H9 (cell line): Measurements from ENCODE around the gene PTPRF. TPM values are rescaled to one million over a fixed set of nuclear protein-coding genes. Genes with fewer than 3 reads are reported as not detected.

Experiments used
- DNase-seq: peaks from one replicate; pipeline ENCODE4 v3.0.0-alpha.2; 2017
- H2AFZ ChIP-seq: one replicate; pipeline ENCODE4 v1.6.1; 2013; ENCODE audit warnings: mild to moderate bottlenecking, low read length, control low read depth, moderate library complexity
- H2AK5ac ChIP-seq: 2 replicates; pipeline ENCODE4 v1.6.1; 2013; ENCODE audit warnings: low read length, control low read depth, mixed read lengths; ENCODE audit not compliant: insufficient read length
- H2BK120ac ChIP-seq: one replicate; pipeline ENCODE4 v1.6.1; 2013; ENCODE audit warnings: low read depth, mild to moderate bottlenecking, low read length, control low read depth, inconsistent platforms; ENCODE audit not compliant: poor library complexity, severe bottlenecking
- H2BK12ac ChIP-seq: 2 replicates; pipeline ENCODE4 v1.6.1; 2013; ENCODE audit warnings: low read length, control low read depth, mixed read lengths, low read depth; ENCODE audit not compliant: insufficient read length
- H2BK15ac ChIP-seq: 2 replicates; pipeline ENCODE4 v1.6.1; 2013; ENCODE audit warnings: low read depth, low read length, control low read depth
- H2BK20ac ChIP-seq: one replicate; pipeline ENCODE4 v1.6.1; 2013; ENCODE audit warnings: low read depth, mild to moderate bottlenecking, low read length, control low read depth, inconsistent platforms; ENCODE audit not compliant: poor library complexity, severe bottlenecking
- H2BK5ac ChIP-seq: 2 replicates; pipeline ENCODE4 v1.6.1; 2013; ENCODE audit warnings: low read length, control low read depth, mixed read lengths; ENCODE audit not compliant: insufficient read length
- H3K14ac ChIP-seq: 2 replicates; pipeline ENCODE4 v1.6.1; 2013; ENCODE audit warnings: low read length, control low read depth; ENCODE audit not compliant: insufficient read depth
- H3K18ac ChIP-seq: 2 replicates; pipeline ENCODE4 v1.6.1; 2013; ENCODE audit warnings: low read depth, mild to moderate bottlenecking, mixed read lengths, low read length, control low read depth; ENCODE audit not compliant: insufficient read length
- H3K23ac ChIP-seq: 2 replicates; pipeline ENCODE4 v1.6.1; 2013; ENCODE audit warnings: low read length, control low read depth, mixed read lengths, low read depth; ENCODE audit not compliant: insufficient read length
- H3K23me2 ChIP-seq: 2 replicates; pipeline ENCODE4 v1.6.1; 2013; ENCODE audit warnings: low read depth, mild to moderate bottlenecking, mixed read lengths, low read length, control low read depth; ENCODE audit not compliant: insufficient read length, poor library complexity, severe bottlenecking
- H3K27ac ChIP-seq: 2 replicates; pipeline ENCODE4 v1.5.1; 2013; ENCODE audit warnings: low read length, control low read depth, mixed read lengths, low read depth; ENCODE audit not compliant: insufficient read length
- H3K27me3 ChIP-seq: 2 replicates; pipeline ENCODE4 v1.6.1; 2013; ENCODE audit warnings: low read length, control low read depth, inconsistent platforms; ENCODE audit not compliant: insufficient read depth
- H3K4ac ChIP-seq: 2 replicates; pipeline ENCODE4 v1.6.1; 2013; ENCODE audit warnings: low read depth, mild to moderate bottlenecking, control low read depth, inconsistent platforms, low read length, moderate library complexity
- H3K4me1 ChIP-seq: 2 replicates; pipeline ENCODE4 v1.6.1; 2013; ENCODE audit warnings: low read length, control low read depth, inconsistent platforms; ENCODE audit not compliant: insufficient read depth
- H3K4me2 ChIP-seq: 2 replicates; pipeline ENCODE4 v1.6.1; 2013; ENCODE audit warnings: low read length, control low read depth, mixed read lengths; ENCODE audit not compliant: insufficient read length, insufficient read depth
- H3K56ac ChIP-seq: 2 replicates; pipeline ENCODE4 v1.6.1; 2013; ENCODE audit warnings: low read depth, mild to moderate bottlenecking, mixed read lengths, low read length, control low read depth; ENCODE audit not compliant: insufficient read length
- H3K79me1 ChIP-seq: 2 replicates; pipeline ENCODE4 v1.6.1; 2013; ENCODE audit warnings: low read depth, mild to moderate bottlenecking, moderate library complexity, low read length, control low read depth, inconsistent platforms; ENCODE audit not compliant: insufficient read depth, poor library complexity, severe bottlenecking
- H3K79me2 ChIP-seq: 2 replicates; pipeline ENCODE4 v1.6.1; 2013; ENCODE audit warnings: low read length, control low read depth, inconsistent platforms; ENCODE audit not compliant: insufficient read depth
- H3K9ac ChIP-seq: 2 replicates; pipeline ENCODE4 v1.6.1; 2013; ENCODE audit warnings: low read length, control low read depth, mixed read lengths; ENCODE audit not compliant: insufficient read length; ENCODE audit errors: extremely low read depth
- H3K9me3 ChIP-seq: one replicate; pipeline ENCODE4 v1.6.1; 2013; ENCODE audit warnings: low read depth, low read length, inconsistent platforms; ENCODE audit not compliant: control insufficient read depth
- H3T11ph ChIP-seq: one replicate; pipeline ENCODE4 v1.6.1; 2013; ENCODE audit warnings: mild to moderate bottlenecking, low read length, control low read depth, inconsistent platforms
- H4K20me1 ChIP-seq: one replicate; pipeline ENCODE4 v1.6.1; 2013; ENCODE audit not compliant: control insufficient read depth, insufficient read length, insufficient read depth
- H4K5ac ChIP-seq: 2 replicates; pipeline ENCODE4 v1.6.1; 2013; ENCODE audit warnings: low read depth, mild to moderate bottlenecking, mixed read lengths, low read length, control low read depth; ENCODE audit not compliant: insufficient read length
- H4K8ac ChIP-seq: replicated peaks from 2 replicates; pipeline ENCODE4 v1.6.1; 2013; ENCODE audit warnings: low read length, control low read depth, mixed read lengths, low read depth; ENCODE audit not compliant: insufficient read length
- H4K91ac ChIP-seq: 2 replicates; pipeline ENCODE4 v1.6.1; 2013; ENCODE audit warnings: low read depth, mild to moderate bottlenecking, moderate library complexity, mixed read lengths, low read length, control low read depth; ENCODE audit not compliant: insufficient read length
- H3K27ac Mint-ChIP-seq, 3 experiments: 2 replicates in 2 of 3; 3 replicates in 1 of 3; pipeline ENCODE4 v1.8.0; 2020 to 2021; ENCODE audit warnings: mixed read lengths in 3 of 3, mild to moderate bottlenecking in 1 of 3, moderate library complexity in 1 of 3
- H3K27me3 Mint-ChIP-seq: 2 replicates; pipeline ENCODE4 v1.8.0; 2021; ENCODE audit warnings: low read depth, mild to moderate bottlenecking, moderate library complexity, mixed read lengths
- H3K36me3 Mint-ChIP-seq, 3 experiments: 2 replicates in 2 of 3; 3 replicates in 1 of 3; pipeline ENCODE4 v1.8.0; 2020 to 2021; ENCODE audit warnings: low read depth in 3 of 3, mixed read lengths in 3 of 3; ENCODE audit not compliant: insufficient read depth in 1 of 3
- H3K4me1 Mint-ChIP-seq, 2 experiments: 2 replicates each; pipeline ENCODE4 v1.8.0; 2020; ENCODE audit warnings: mixed read lengths in 2 of 2
- H3K4me3 Mint-ChIP-seq, 2 experiments: 2 replicates in 1 of 2; 3 replicates in 1 of 2; pipeline ENCODE4 v1.8.0; 2020 to 2021; ENCODE audit warnings: mild to moderate bottlenecking in 2 of 2, mixed read lengths in 2 of 2, moderate library complexity in 1 of 2
- H3K9me3 Mint-ChIP-seq, 2 experiments: 2 replicates in 1 of 2; 3 replicates in 1 of 2; pipeline ENCODE4 v1.8.0; 2020; ENCODE audit warnings: mild to moderate bottlenecking in 2 of 2, mixed read lengths in 2 of 2, moderate library complexity in 1 of 2
- CTCF ChIP-seq: fragments of 200-600 bp; sonication (generic); conservative IDR thresholded peaks from 3 replicates; pipeline ENCODE4 v1.8.0; 2021; ENCODE audit warnings: antibody characterized with exemption, mild to moderate bottlenecking
- WGBS: extraction: QIAGEN DNeasy Blood & Tissue Kit; methylation state at CpG from one replicate; pipeline ENCODE4 v1.1.7; 2013; ENCODE audit warnings: missing lambda C conversion rate, low lambda C conversion rate, mixed read lengths; ENCODE audit not compliant: insufficient read length; ENCODE audit errors: extremely low coverage; 5-methylcytosine and 5-hydroxymethylcytosine counted together
- total RNA-seq: library from RNA; stranded (reverse); gene quantifications from 2 replicates; pipeline ENCODE4 v1.2.1, GENCODE V29; 2021

PTPRF gene
- total RNA-seq, 1 experiment from 2014 or later: 193 TPM

GRCh38 chr1:43644558-43644957 is 113.9 kb downstream of the PTPRF start:
- Histone ChIP-seq H3K14ac (no peak overlapping the region), H3K4me1 (no peaks in the 10 kb centered on the region; the same call in 1 of the 2 replicates), H3K79me1 (no peaks in the 10 kb centered on the region), H2AFZ (no peak overlapping the region), H3K9ac (no peak overlapping the region), H2BK15ac (no peak overlapping the region), H3K23me2 (no peaks in the 10 kb centered on the region), H3K4ac (no peak overlapping the region), H3K79me2 (no peaks in the 10 kb centered on the region), H4K5ac (no peak overlapping the region), H3K27ac (no peak overlapping the region), H4K91ac (no peak overlapping the region), H3K27me3 (no peaks in the 10 kb centered on the region), H3K18ac (no peak overlapping the region), H3K23ac (no peak overlapping the region), H3K9me3 (no peaks in the 10 kb centered on the region), H2AK5ac (no peak overlapping the region), H3K4me2 (no peak overlapping the region), H2BK12ac (no peak overlapping the region), H4K20me1 (no peaks in the 10 kb centered on the region), H2BK120ac (no peak overlapping the region), H3T11ph (no peak overlapping the region), H2BK5ac (no peak overlapping the region), H4K8ac (no peak overlapping the region), H2BK20ac (no peak overlapping the region), H3K56ac (no peak overlapping the region)
- no peak for TF ChIP-seq CTCF
- no CpG with 5 or more reads among the region's 1 CpG for WGBS
- Mint-ChIP-seq H3K9me3 (no peaks in the 10 kb centered on the region; a peak in 1 of 5 replicates), H3K27me3 (no peaks in the 10 kb centered on the region; the same call in 1 of the 2 replicates), H3K4me3 (no peak overlapping the region), H3K36me3 (no peaks in the 10 kb centered on the region), H3K27ac (peak overlapping the region in 1 of 3 experiments; percentile 33; a peak in 1 of 7 replicates), H3K4me1 (peaks cover 4 to 9% of the 10 kb centered on the region in 2 experiments)
- DNase-seq: no peak
